Stimulated activated CD4-positive, alpha-beta T cell treated with anti-CD3 and anti-CD28 coated beads, Interleukin-4, amount 100 ng/mL, for 24 hours (primary cell): ENCODE measurements around the gene DUS1L.

ENCODE experiments used
- DNase-seq: peaks from one replicate; pipeline ENCODE4 v3.0.0-alpha.2; 2020

Gene DUS1L

GRCh38 chr17:82010575-82011525, 54.8 kb downstream of the DUS1L start:
- DNase-seq: no peak

DNA sequence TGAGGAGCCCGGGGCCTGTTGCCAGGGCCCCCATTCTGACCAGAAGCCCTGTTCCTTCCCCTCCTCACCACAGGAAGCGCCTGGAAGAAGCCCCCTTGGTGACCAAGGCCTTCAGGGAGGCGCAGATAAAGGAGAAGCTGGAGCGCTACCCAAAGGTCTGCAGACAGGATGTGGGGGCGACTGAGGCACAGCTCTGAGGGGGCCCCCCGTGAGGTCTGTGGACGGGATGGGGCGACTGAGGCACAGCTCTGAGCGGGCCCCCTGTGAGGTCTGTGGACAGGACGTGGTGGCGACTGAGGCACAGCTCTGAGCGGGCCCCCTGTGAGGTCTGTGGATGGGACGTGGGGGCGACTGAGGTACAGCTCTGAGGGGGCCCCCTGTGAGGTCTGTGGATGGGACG, 56.2 kb downstream of the DUS1L start:
- no peak for DNase-seq

DNA sequence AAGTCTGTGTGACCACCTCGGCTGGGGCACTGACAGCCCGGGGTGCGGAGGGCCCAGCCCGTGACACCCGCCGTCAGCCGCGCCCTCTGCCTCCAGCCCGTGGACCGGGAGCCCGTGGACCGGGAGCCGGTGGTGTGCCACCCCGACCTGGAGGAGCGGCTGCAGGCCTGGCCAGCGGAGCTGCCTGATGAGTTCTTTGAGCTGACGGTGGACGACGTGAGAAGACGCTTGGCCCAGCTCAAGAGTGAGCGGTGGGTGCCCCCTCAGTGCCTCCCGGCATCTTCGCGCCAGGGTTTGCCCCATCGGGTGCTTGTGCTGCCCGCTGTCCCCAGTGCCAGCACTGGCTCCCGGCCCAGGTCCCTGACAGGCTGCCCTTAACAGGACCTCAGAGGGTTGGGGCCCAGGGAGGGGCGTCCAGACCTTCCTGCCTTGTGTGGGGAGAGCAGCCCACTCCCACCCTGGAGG, 56.6 kb downstream of the DUS1L start:
- no peak for DNase-seq

GRCh38 chr17:82008258-82008940, 57.2 kb downstream of the DUS1L start:
- DNase-seq: no peak
